Measurements from ENCODE around the gene MBD2. TPM values are rescaled to one million over a fixed set of nuclear protein-coding genes. Genes with fewer than 3 reads are reported as not detected.

MBD2 gene
- total RNA-seq, 1 experiment from 2014 or later: 79.1 TPM

DNA sequence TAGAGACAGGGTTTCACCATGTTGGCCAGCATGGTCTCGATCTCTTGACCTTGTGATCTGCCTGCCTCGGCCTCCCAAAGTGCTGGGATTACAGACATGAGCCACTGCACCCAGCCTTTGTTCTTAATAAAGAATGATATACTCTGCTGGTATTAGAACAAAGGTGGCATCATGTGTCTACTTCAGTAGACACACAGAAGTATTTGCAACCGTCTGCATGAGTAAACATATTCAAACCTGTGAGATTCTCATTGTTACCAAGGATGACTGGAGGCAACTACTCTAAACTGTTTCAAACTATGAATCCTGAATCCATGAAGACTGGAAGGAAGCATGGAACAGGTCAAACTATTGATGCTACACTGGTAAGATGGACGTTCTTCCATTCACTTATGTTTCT is 32.1 kb downstream of the MBD2 start (continued):
- TF ChIP-seq, protein P1, sequence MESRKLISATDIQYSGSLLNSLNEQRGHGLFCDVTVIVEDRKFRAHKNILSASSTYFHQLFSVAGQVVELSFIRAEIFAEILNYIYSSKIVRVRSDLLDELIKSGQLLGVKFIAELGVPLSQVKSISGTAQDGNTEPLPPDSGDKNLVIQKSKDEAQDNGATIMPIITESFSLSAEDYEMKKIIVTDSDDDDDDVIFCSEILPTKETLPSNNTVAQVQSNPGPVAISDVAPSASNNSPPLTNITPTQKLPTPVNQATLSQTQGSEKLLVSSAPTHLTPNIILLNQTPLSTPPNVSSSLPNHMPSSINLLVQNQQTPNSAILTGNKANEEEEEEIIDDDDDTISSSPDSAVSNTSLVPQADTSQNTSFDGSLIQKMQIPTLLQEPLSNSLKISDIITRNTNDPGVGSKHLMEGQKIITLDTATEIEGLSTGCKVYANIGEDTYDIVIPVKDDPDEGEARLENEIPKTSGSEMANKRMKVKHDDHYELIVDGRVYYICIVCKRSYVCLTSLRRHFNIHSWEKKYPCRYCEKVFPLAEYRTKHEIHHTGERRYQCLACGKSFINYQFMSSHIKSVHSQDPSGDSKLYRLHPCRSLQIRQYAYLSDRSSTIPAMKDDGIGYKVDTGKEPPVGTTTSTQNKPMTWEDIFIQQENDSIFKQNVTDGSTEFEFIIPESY (IDR thresholded peaks at IDR 0.05; ENCODE audit: extremely low read depth, insufficient replicate concordance, low read length): no peak
- no peak for TF ChIP-seq SRF (IDR thresholded peaks at IDR 0.05; ENCODE audit: low read depth)
- no peak for TF ChIP-seq POLR2A (IDR thresholded peaks at IDR 0.05; ENCODE audit: borderline replicate concordance, extremely low read depth, insufficient read depth, insufficient read length)
- no peak for TF ChIP-seq SP1 (IDR thresholded peaks at IDR 0.05; ENCODE audit: low read depth)
- TF ChIP-seq, protein P2, sequence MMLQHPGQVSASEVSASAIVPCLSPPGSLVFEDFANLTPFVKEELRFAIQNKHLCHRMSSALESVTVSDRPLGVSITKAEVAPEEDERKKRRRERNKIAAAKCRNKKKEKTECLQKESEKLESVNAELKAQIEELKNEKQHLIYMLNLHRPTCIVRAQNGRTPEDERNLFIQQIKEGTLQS (IDR thresholded peaks at IDR 0.05): no peak

DNA sequence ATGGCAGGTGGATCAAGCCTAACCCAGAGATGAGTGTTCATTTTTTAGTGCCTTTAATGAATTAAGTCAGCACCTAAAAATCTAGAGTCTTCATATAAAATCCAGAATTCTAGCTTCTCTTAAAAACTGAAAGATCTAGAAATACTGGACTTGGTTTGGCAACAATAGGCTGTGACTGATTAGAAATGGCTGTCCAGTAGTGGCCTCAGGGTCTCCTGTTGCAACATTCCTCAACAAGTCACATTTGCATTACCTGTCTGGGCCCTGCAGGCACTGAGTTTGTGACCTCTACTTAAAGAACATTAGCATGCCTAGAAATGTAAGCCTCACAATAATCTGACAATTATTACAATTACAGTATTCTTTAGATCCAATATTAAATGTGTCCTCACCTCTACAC is 33.1 kb downstream of the MBD2 start:
- Histone ChIP-seq H3K36me3 (ENCODE audit: control insufficient read depth in 1 of 2, insufficient read depth in 2 of 2, low read length in 2 of 2) (peaks cover 7 to 10% of the 10 kb centered on the region in 2 experiments), H4K20me1 (ENCODE audit: insufficient read depth) (no peaks in the 10 kb centered on the region), H3K4me1 (ENCODE audit: control insufficient read depth in 1 of 2, insufficient read depth in 2 of 2, low read length in 2 of 2) (no peaks in the 10 kb centered on the region), H2AFZ (ENCODE audit: low read depth, low read length, poor library complexity, severe bottlenecking) (no peak overlapping the region), H3K9me2 (ENCODE audit: insufficient read depth) (no peaks in the 10 kb centered on the region), H3K79me2 (ENCODE audit: insufficient read depth, low read length) (peaks cover 70% of the 10 kb centered on the region), H3K4me2 (ENCODE audit: low read length) (no peak overlapping the region), H3K9ac (ENCODE audit: low read length) (no peak overlapping the region), H3K4me3 (replicated peaks in 1 of 2; ENCODE audit: low read depth in 1 of 2, low read length in 2 of 2) (no peak overlapping the region), H3K27ac (ENCODE audit: low read depth, low read length) (no peak overlapping the region), H3K27me3 (ENCODE audit: insufficient read depth, low read length) (no peaks in the 10 kb centered on the region), H3K9me3 (ENCODE audit: control insufficient read depth in 1 of 2, insufficient read depth in 1 of 2, low read depth in 1 of 2, low read length in 2 of 2) (no peaks in the 10 kb centered on the region)
- no TSS peak for BruUV-seq (replicated peaks)
- TF ChIP-seq, protein P2 (IDR thresholded peaks at IDR 0.05): no peak
- TF ChIP-seq CEBPB (IDR thresholded peaks at IDR 0.05; ENCODE audit: low read depth) (no peak), EZH2 (IDR thresholded peaks at IDR 0.05) (no peak), SP1 (IDR thresholded peaks at IDR 0.05; ENCODE audit: low read depth) (no peak), JUND (IDR thresholded peaks at IDR 0.05) (no peak), EZH2phosphoT487 (IDR thresholded peaks at IDR 0.05; ENCODE audit: borderline replicate concordance) (no peak), YY1 (IDR thresholded peaks at IDR 0.05; ENCODE audit: extremely low read depth, insufficient replicate concordance, low read depth, low read length) (no peak), FOSL1 (IDR thresholded peaks at IDR 0.05; ENCODE audit: low read depth) (no peak), TCF7L2 (IDR thresholded peaks at IDR 0.05; ENCODE audit: borderline replicate concordance, extremely low read depth, insufficient read depth, insufficient read length) (no peak), ZFX (IDR thresholded peaks at IDR 0.05) (no peak)
- TF ChIP-seq, protein P3, sequence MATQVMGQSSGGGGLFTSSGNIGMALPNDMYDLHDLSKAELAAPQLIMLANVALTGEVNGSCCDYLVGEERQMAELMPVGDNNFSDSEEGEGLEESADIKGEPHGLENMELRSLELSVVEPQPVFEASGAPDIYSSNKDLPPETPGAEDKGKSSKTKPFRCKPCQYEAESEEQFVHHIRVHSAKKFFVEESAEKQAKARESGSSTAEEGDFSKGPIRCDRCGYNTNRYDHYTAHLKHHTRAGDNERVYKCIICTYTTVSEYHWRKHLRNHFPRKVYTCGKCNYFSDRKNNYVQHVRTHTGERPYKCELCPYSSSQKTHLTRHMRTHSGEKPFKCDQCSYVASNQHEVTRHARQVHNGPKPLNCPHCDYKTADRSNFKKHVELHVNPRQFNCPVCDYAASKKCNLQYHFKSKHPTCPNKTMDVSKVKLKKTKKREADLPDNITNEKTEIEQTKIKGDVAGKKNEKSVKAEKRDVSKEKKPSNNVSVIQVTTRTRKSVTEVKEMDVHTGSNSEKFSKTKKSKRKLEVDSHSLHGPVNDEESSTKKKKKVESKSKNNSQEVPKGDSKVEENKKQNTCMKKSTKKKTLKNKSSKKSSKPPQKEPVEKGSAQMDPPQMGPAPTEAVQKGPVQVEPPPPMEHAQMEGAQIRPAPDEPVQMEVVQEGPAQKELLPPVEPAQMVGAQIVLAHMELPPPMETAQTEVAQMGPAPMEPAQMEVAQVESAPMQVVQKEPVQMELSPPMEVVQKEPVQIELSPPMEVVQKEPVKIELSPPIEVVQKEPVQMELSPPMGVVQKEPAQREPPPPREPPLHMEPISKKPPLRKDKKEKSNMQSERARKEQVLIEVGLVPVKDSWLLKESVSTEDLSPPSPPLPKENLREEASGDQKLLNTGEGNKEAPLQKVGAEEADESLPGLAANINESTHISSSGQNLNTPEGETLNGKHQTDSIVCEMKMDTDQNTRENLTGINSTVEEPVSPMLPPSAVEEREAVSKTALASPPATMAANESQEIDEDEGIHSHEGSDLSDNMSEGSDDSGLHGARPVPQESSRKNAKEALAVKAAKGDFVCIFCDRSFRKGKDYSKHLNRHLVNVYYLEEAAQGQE (IDR thresholded peaks at IDR 0.05; ENCODE audit: low read depth): no peak
- TF ChIP-seq, protein P4, sequence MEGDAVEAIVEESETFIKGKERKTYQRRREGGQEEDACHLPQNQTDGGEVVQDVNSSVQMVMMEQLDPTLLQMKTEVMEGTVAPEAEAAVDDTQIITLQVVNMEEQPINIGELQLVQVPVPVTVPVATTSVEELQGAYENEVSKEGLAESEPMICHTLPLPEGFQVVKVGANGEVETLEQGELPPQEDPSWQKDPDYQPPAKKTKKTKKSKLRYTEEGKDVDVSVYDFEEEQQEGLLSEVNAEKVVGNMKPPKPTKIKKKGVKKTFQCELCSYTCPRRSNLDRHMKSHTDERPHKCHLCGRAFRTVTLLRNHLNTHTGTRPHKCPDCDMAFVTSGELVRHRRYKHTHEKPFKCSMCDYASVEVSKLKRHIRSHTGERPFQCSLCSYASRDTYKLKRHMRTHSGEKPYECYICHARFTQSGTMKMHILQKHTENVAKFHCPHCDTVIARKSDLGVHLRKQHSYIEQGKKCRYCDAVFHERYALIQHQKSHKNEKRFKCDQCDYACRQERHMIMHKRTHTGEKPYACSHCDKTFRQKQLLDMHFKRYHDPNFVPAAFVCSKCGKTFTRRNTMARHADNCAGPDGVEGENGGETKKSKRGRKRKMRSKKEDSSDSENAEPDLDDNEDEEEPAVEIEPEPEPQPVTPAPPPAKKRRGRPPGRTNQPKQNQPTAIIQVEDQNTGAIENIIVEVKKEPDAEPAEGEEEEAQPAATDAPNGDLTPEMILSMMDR (IDR thresholded peaks at IDR 0.05 in 2 of 3, conservative IDR thresholded peaks at IDR 0.05 in 1 of 3; ENCODE audit: borderline replicate concordance in 1 of 3, insufficient read depth in 1 of 3, low read depth in 2 of 3, low read length in 2 of 3): no peak
- TF ChIP-seq, protein P5, sequence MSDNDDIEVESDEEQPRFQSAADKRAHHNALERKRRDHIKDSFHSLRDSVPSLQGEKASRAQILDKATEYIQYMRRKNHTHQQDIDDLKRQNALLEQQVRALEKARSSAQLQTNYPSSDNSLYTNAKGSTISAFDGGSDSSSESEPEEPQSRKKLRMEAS (IDR thresholded peaks at IDR 0.05): no peak
- no peak for DNase-seq (ENCODE audit: low read depth, low spot score)
- RAD21 ChIA-PET (ENCODE audit: low non-redundant PET in 1 of 2, low total read pairs in 2 of 2, uncharacterized antibody in 2 of 2, unreplicated experiment in 2 of 2): no interaction called here
- POLR2A ChIA-PET: no interaction called here
- CTCF ChIA-PET: no interaction called here
- ATAC-seq: no peak
- intact Hi-C loops (cut with micrococcal nuclease): no loop called here

All from HCT116 (cell line).